Mucosa of descending colon (tissue), 3 donors: Measurements from ENCODE around the gene LDLRAD4. TPM values are rescaled to one million over a fixed set of nuclear protein-coding genes. Genes with fewer than 3 reads are reported as not detected.

Experiments
- ATAC-seq: fragments of 200-7000 bp; cut with Tn5 transposase; one replicate; pipeline ENCODE4 v1.9.1; 2020; ENCODE audit warnings: mild to moderate bottlenecking, moderate library complexity
- DNase-seq, 3 donors: peaks; one replicate each; pipeline ENCODE4 v3.0.0-alpha.2; 2020
- H3K36me3 ChIP-seq: fragments of 200-600 bp; one replicate; pipeline ENCODE4 v1.8.0; 2021; ENCODE audit warnings: low read depth, mild to moderate bottlenecking
- H3K4me1 ChIP-seq: fragments of 200-600 bp; one replicate; pipeline ENCODE4 v1.8.0; 2021; ENCODE audit warnings: low read depth, mild to moderate bottlenecking
- H3K4me3 ChIP-seq: fragments of 200-600 bp; one replicate; pipeline ENCODE4 v1.8.0; 2021; ENCODE audit warnings: mild to moderate bottlenecking
- H3K9me3 ChIP-seq: fragments of 200-600 bp; one replicate; pipeline ENCODE4 v1.8.0; 2021; ENCODE audit warnings: mild to moderate bottlenecking
- intact Hi-C, 2 donors: fragments of 100-400 bp; cut with DNase I in 1 of 2; cut with micrococcal nuclease in 1 of 2; formaldehyde crosslinking; loops; one replicate each; pipeline versions ENCODE4 v1.11.0 to v1.11.1; 2022; cut with DNase I, micrococcal nuclease
- total RNA-seq, 3 donors: library from RNA; stranded (reverse); fragmentation: NEBNext Ultra II Directional in 2 of 3; extraction: Animal tissue kit (Norgen Biotek cat#: 25700) in 2 of 3; gene quantifications; one replicate each; pipeline versions ENCODE4 v1.2.1 to v1.2.4, GENCODE V29; 2021 to 2023
- TF ChIP-seq, protein P1 (sequence below): fragments of 200-600 bp; IDR thresholded peaks from one replicate; pipeline ENCODE4 v1.8.0; 2022; ENCODE audit warnings: antibody characterized with exemption, mild to moderate bottlenecking
- donor health status: DM: no; HTN: no; CAD: no; lungs with moderate emphysema.
- donor health status: DM: no; HTN: no; CAD: no.
- donor health status: DM: no; HTN: yes; CAD: no.

The LDLRAD4 gene
- total RNA-seq, 3 donors from 2014 or later, result 36.8 to 41.0 (median 37.4) TPM

DNA sequence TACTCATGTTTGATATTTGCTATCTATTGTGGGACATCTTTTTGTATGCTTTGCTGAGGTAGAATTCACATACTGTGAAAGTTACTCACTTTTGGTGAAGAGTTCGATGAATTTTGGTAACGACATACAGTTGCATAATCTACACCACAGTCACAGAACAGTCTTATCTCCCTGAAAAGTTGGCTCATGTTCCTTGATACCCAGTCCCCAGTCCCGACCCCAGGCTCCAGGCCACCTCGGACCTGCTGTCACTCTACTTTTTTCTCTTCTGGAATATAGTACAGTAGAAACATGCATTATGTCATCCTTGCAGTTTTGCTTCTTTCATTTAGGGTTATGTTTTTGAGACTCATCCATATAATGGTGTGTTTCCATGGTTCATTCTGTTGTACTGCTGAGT, 316.1 kb downstream of the LDLRAD4 start:
- TF ChIP-seq, protein P1, sequence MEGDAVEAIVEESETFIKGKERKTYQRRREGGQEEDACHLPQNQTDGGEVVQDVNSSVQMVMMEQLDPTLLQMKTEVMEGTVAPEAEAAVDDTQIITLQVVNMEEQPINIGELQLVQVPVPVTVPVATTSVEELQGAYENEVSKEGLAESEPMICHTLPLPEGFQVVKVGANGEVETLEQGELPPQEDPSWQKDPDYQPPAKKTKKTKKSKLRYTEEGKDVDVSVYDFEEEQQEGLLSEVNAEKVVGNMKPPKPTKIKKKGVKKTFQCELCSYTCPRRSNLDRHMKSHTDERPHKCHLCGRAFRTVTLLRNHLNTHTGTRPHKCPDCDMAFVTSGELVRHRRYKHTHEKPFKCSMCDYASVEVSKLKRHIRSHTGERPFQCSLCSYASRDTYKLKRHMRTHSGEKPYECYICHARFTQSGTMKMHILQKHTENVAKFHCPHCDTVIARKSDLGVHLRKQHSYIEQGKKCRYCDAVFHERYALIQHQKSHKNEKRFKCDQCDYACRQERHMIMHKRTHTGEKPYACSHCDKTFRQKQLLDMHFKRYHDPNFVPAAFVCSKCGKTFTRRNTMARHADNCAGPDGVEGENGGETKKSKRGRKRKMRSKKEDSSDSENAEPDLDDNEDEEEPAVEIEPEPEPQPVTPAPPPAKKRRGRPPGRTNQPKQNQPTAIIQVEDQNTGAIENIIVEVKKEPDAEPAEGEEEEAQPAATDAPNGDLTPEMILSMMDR, result no peak
- Histone ChIP-seq H3K9me3 (no peaks in the 10 kb centered on the region), H3K36me3 (no peaks in the 10 kb centered on the region), H3K4me1 (peaks cover 2% of the 10 kb centered on the region), H3K4me3 (no peak overlapping the region)
- intact Hi-C loops, result loop anchor here (5.0 to 10.0 kb wide), 2 partner anchors 317 to 320 kb away; partner anchors contain the start of gene LDLRAD4 (in 2 of the 2)
- no peak for ATAC-seq
- no peak for DNase-seq

- DNase-seq, result no peak
- peak; percentile 9 for ATAC-seq
- Histone ChIP-seq H3K4me1 (peaks cover 21% of the 10 kb centered on the region), H3K4me3 (no peak overlapping the region), H3K9me3 (no peaks in the 10 kb centered on the region), H3K36me3 (no peaks in the 10 kb centered on the region)
- intact Hi-C loops, result loop anchor here (5.0 to 10.0 kb wide), 2 partner anchors 319 to 322 kb away; partner anchors contain the start of gene LDLRAD4 (in 2 of the 2)
- TF ChIP-seq, protein P1, result no peak
Measured at GRCh38 chr18:13536578-13536977, 318.0 kb downstream of the LDLRAD4 start.

GRCh38 chr18:13537022-13537780, 318.6 kb downstream of the LDLRAD4 start:
- TF ChIP-seq, protein P1, result no peak

DNA sequence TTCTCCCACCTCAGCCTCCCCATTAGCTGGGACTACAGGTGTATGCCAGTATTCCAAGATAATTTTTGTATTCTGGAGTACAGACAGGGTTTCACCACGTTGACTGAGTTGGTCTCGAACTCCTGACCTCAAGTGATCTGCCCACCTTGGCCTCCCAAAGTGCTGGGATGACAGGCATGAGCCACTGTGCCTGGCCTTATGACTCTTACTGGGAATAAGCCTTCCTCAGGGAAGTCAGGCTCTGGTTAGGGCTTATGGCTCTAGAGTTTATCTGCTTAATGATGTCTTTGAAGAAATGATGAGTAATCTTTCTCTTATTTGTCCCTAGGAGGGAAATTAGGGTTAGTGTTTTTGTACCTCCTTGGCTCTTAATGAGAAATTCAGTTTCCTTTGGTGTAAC, 320.1 kb downstream of the LDLRAD4 start:
- no peaks in the 10 kb centered on the region for H3K9me3 ChIP-seq
- H3K4me1 ChIP-seq, result peaks cover 33% of the 10 kb centered on the region
- DNase-seq (no peak), ATAC-seq (peak; percentile 28)
- TF ChIP-seq, protein P1, result no peak
- H3K4me3 ChIP-seq, result no peak overlapping the region
- no peaks in the 10 kb centered on the region for H3K36me3 ChIP-seq
- intact Hi-C loops, result loop anchor here (5.0 to 10.0 kb wide), 2 partner anchors 321 to 324 kb away; partner anchors contain the start of gene LDLRAD4 (in 2 of the 2)

More at GRCh38 chr18:13537022-13537780, 318.6 kb downstream of the LDLRAD4 start:
- intact Hi-C loops, result loop anchor here (5.0 to 10.0 kb wide), 2 partner anchors 320 to 322 kb away; partner anchors contain the start of gene LDLRAD4 (in 2 of the 2)
- H3K36me3 ChIP-seq, result no peaks in the 10 kb centered on the region
- peaks cover 27% of the 10 kb centered on the region for H3K4me1 ChIP-seq
- H3K9me3 ChIP-seq, result no peaks in the 10 kb centered on the region
- no peak overlapping the region for H3K4me3 ChIP-seq
- no peak for ATAC-seq
- no peak for DNase-seq

DNA sequence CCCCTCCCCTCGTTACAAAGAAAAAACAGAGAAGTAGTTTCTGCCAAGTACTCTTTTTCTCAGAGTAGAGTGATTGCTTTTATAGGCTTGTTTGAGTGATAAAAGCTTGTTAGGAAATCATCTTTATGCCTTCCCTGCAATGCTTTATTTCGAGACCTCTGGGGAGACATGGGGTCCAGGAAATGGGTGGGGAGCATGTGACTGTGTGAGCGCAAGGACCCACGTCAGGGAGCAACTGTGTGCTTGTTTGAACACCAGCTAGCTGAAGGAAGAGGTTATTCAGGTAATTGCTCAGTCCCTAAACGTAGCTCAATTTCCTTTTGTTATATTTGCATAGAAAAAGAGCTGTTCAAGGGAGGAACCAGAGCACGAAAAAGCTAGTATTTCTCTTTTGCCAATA, 320.5 kb downstream of the LDLRAD4 start:
- no peak overlapping the region for H3K4me3 ChIP-seq
- ATAC-seq (peak; percentile 80), DNase-seq (peak; percentile 55 to 67 (median 67))
- H3K36me3 ChIP-seq, result no peaks in the 10 kb centered on the region
- intact Hi-C loops, result loop anchor here (5.0 to 10.0 kb wide), 2 partner anchors 322 to 324 kb away; partner anchors contain the start of gene LDLRAD4 (in 2 of the 2)
- TF ChIP-seq, protein P1, result no peak
- H3K9me3 ChIP-seq, result no peaks in the 10 kb centered on the region
- peaks cover 33% of the 10 kb centered on the region for H3K4me1 ChIP-seq
